ENCODE measurements around the gene CLDN24. TPM values are rescaled to one million over a fixed set of nuclear protein-coding genes. Genes with fewer than 3 reads are reported as not detected.

Gene CLDN24
- total RNA-seq, 1 donor from 2014 or later, result not detected

DNA sequence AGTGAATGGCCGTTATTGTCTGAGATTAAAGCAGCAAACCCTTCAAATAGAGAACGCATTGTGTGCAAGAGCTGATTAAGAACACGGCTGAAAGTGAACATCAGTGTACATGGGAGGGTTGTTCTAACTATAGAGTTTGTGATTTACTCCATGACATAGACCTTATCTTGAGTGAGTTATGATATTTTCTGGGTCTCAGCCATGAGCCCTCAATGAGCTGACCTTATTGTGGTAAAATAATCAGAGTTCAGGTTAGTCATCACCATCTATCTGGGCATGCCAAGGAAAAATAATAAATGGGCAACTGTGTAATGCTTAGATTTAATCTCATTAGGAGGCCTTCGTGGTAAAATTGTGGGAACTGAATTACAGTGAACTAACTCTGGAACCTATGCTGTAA lies 33.2 kb upstream of the CLDN24 start:
- Histone ChIP-seq H3K36me3 (ENCODE audit: control insufficient read depth, insufficient read depth, low read length) (no peaks in the 10 kb centered on the region), H3K4me3 (ENCODE audit: low read depth, low read length) (no peak overlapping the region), H3K27me3 (ENCODE audit: control insufficient read depth, insufficient read depth, low read length) (no peaks in the 10 kb centered on the region)
- TF ChIP-seq, protein P1, sequence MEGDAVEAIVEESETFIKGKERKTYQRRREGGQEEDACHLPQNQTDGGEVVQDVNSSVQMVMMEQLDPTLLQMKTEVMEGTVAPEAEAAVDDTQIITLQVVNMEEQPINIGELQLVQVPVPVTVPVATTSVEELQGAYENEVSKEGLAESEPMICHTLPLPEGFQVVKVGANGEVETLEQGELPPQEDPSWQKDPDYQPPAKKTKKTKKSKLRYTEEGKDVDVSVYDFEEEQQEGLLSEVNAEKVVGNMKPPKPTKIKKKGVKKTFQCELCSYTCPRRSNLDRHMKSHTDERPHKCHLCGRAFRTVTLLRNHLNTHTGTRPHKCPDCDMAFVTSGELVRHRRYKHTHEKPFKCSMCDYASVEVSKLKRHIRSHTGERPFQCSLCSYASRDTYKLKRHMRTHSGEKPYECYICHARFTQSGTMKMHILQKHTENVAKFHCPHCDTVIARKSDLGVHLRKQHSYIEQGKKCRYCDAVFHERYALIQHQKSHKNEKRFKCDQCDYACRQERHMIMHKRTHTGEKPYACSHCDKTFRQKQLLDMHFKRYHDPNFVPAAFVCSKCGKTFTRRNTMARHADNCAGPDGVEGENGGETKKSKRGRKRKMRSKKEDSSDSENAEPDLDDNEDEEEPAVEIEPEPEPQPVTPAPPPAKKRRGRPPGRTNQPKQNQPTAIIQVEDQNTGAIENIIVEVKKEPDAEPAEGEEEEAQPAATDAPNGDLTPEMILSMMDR (IDR thresholded peaks at IDR 0.05; ENCODE audit: insufficient read depth, low read length, poor library complexity, severe bottlenecking), result no peak
- DNase-seq (ENCODE audit: low read depth), result no peak

DNA sequence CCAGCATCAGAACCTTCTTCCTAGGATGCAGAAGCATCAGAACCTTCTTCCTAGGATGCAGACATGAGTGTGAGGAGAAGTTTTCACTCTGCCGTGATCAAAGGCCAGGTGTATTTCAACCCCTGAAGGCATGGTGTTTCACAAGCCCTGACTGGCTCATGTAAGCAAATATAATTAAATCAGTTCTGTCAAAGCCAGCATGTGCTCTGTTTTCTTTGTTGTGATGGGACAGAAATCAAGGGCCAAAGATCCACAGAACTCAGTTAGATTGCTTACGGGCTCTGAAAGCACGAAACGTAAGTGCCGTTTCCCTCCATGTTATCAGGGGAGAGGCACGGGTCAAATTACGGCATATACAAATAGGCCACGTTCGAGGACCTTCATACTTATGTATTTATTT lies 32.0 kb upstream of the CLDN24 start:
- TF ChIP-seq, protein P1 (IDR thresholded peaks at IDR 0.05; ENCODE audit: insufficient read depth, low read length, poor library complexity, severe bottlenecking), result no peak
- no peaks in the 10 kb centered on the region for H3K36me3 ChIP-seq (ENCODE audit: control insufficient read depth, insufficient read depth, low read length)
- no peak overlapping the region for H3K4me3 ChIP-seq (ENCODE audit: low read depth, low read length)
- H3K27me3 ChIP-seq (ENCODE audit: control insufficient read depth, insufficient read depth, low read length), result no peaks in the 10 kb centered on the region
- DNase-seq (ENCODE audit: low read depth), result no peak

DNA sequence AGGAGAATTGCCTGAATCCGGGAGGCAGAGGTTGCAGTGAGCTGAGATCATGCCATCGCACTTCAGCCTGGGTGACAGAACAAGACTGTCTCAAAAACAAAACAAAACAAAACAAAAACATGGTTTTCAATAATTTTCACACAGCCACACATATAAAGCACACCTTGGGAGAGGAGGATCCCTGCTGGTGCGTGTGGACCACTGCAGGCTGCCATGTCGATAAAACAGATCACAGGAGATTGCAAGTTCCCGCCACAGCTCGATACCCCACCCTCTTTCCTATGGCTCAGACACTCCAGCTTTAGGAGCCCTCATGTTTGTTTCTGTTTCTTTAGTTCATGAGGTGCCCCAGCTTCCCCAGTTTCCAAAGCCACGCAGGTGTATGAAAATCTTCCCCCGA lies 31.3 kb upstream of the CLDN24 start:
- H3K36me3 ChIP-seq (ENCODE audit: control insufficient read depth, insufficient read depth, low read length), result no peaks in the 10 kb centered on the region
- H3K27me3 ChIP-seq (ENCODE audit: control insufficient read depth, insufficient read depth, low read length), result no peaks in the 10 kb centered on the region
- DNase-seq (ENCODE audit: low read depth), result no peak
- no peak overlapping the region for H3K4me3 ChIP-seq (ENCODE audit: low read depth, low read length)
- TF ChIP-seq, protein P1 (IDR thresholded peaks at IDR 0.05; ENCODE audit: insufficient read depth, low read length, poor library complexity, severe bottlenecking), result no peak

DNA sequence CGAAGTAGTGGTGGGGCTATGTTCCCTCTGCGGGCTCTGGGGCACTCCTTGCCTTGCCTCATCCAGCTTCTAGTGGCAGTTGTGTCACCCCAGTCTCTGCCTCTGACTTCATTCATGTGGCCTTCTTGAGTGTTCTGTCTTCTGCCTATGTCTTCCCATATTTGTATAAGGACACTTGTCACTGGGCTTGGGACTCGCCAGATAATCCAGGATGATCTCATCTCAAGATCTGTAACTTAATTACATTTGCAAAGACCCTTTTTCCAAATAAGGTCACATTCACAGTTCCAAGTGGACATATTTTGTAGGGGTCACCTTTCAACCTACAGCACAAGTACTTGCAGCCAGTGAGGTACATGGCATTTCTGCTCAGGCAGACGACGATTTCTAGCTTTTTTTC lies 30.3 kb upstream of the CLDN24 start:
- no peak for DNase-seq (ENCODE audit: low read depth)
- Histone ChIP-seq H3K4me3 (ENCODE audit: low read depth, low read length) (no peak overlapping the region), H3K27me3 (ENCODE audit: control insufficient read depth, insufficient read depth, low read length) (no peaks in the 10 kb centered on the region), H3K36me3 (ENCODE audit: control insufficient read depth, insufficient read depth, low read length) (no peaks in the 10 kb centered on the region)
- TF ChIP-seq, protein P1 (IDR thresholded peaks at IDR 0.05; ENCODE audit: insufficient read depth, low read length, poor library complexity, severe bottlenecking), result no peak

DNA sequence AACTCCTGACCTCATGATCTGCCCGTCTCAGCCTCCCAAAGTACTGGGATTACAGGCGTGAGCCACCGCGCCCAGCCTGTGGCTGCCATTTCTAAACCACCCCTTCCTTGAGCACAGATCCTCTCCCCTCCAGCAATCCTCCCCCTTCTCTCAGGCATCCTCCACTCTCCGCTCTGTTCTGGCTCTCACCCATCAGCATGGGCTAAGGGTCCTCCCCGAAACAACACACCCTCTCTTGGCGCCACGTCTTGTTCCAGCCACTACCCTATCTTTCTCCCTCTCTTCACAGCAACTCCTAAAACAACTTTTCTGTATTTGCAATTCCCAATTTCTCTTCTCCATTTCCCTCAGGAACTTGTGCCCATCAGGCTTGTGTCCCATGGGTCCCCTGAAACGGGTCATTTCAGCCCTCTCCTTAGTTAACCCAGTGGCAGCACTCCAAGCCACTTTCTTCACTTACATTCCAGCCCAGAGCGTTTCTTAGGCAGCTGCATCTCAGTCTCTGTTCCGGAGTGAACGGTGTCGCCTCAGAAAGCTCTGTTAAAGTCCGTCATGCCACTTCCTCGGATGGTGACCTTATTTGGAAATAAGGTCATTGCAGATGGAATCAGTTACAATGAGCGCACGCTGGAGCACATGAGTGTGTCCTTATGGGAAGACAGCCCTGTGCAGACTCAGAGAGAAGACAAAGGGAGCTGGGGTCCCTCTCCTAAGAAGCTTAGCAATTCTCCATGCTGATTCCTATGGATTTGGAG lies 28.3 kb upstream of the CLDN24 start:
- no peak overlapping the region for H3K4me3 ChIP-seq (ENCODE audit: low read depth, low read length)
- TF ChIP-seq, protein P1 (IDR thresholded peaks at IDR 0.05; ENCODE audit: insufficient read depth, low read length, poor library complexity, severe bottlenecking), result no peak
- H3K27me3 ChIP-seq (ENCODE audit: control insufficient read depth, insufficient read depth, low read length), result no peaks in the 10 kb centered on the region
- no peaks in the 10 kb centered on the region for H3K36me3 ChIP-seq (ENCODE audit: control insufficient read depth, insufficient read depth, low read length)
- DNase-seq (ENCODE audit: low read depth), result no peak

DNA sequence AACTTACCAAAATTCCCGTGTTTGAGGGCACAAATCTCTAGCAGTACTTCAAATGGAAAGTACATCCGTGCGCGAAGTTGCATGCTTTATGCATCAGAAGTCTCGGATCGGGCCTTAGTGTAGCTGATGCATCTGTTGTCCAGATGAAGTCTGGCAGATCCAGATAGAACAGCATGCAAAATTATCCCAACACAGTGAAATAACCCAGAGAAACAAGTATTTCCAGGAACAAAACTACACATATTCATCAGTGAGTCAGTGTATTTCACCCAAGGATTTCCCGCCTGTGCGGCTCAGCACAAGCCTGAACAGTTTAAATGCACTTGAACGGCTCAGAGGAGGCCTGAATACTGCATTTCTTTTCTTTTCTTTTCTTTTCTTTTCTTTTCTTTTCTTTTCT lies 27.4 kb upstream of the CLDN24 start:
- DNase-seq (ENCODE audit: low read depth), result no peak
- Histone ChIP-seq H3K27me3 (ENCODE audit: control insufficient read depth, insufficient read depth, low read length) (no peaks in the 10 kb centered on the region), H3K4me3 (ENCODE audit: low read depth, low read length) (no peak overlapping the region), H3K36me3 (ENCODE audit: control insufficient read depth, insufficient read depth, low read length) (no peaks in the 10 kb centered on the region)
- TF ChIP-seq, protein P1 (IDR thresholded peaks at IDR 0.05; ENCODE audit: insufficient read depth, low read length, poor library complexity, severe bottlenecking), result no peak
